Gastroesophageal sphincter (tissue), 3 donors: ENCODE measurements around the gene WDR27.
"Not testable (repeated sequence)": the region's sequence is repeated elsewhere in the genome, so short reads cannot be mapped to it uniquely, and the experiment has no call there.

Experiments
- CTCF ChIP-seq, 4 experiments: fragments of 200-600 bp in 2 of 4; fragments of 450-650 bp in 2 of 4; sonication (generic) in 1 of 4; IDR thresholded peaks; one replicate each; pipeline ENCODE4 v1.5.1; 2017 to 2019; ENCODE audit warnings: antibody characterized with exemption in 4 of 4, mild to moderate bottlenecking in 2 of 4, moderate library complexity in 2 of 4
- POLR2A ChIP-seq, 2 donors: fragments of 450-650 bp; IDR thresholded peaks; one replicate each; pipeline ENCODE4 v1.6.1; 2017; ENCODE audit warnings: antibody characterized with exemption in 2 of 2, mild to moderate bottlenecking in 2 of 2, moderate library complexity in 1 of 2

DNA sequence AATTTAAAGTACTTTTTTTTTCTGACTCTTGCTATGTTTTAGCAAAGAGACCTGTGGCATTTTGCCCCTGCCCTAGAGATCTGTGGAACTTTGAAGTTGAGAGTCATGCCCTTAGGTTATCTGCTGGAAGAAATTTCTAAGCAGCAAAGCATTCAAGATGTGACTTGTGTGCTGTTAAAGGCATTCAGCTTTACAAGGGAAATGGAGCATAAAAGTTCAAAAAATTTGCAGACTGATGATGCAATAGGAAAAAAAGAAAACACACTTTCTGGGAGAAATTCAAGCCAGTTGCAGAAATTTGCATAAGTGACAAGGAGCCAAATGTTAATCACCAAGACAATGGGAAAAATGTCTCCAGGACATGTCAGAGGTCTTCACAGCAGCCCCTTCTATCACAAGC lies 267.3 kb downstream of the WDR27 start:
- not testable (repeated sequence) for TF ChIP-seq CTCF, POLR2A (IDR thresholded peaks at IDR 0.05)
